ENCODE data around the gene ZC3HAV1. TPM values are rescaled to one million over a fixed set of nuclear protein-coding genes. Genes with fewer than 3 reads are reported as not detected.
"Not testable (repeated sequence)": the region's sequence is repeated elsewhere in the genome, so short reads cannot be mapped to it uniquely, and the experiment has no call there.

ZC3HAV1 gene
- polyA plus RNA-seq, 10 donors, result 9.6 to 16.7 (median 12.9) TPM

DNA sequence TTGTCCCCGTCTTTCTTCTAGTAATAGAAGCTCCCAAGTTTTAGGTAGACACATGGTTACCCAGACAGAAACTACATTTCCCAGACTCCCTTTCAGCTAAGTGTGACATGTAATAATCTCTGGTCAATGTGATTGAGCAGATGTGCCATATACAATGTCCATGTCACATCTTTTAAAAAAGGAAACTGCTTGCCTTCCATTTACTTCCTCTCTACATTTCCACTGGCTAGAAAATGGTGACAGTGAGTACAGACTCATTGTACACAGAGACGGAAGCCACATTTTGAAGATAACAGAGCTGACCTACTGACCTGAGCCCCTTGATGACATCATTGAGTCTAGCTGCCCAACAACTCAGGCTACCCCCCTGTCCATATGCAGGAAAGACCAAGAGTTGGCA lies 21.3 kb downstream of the ZC3HAV1 start:
- DNase-seq, result no peak

DNA sequence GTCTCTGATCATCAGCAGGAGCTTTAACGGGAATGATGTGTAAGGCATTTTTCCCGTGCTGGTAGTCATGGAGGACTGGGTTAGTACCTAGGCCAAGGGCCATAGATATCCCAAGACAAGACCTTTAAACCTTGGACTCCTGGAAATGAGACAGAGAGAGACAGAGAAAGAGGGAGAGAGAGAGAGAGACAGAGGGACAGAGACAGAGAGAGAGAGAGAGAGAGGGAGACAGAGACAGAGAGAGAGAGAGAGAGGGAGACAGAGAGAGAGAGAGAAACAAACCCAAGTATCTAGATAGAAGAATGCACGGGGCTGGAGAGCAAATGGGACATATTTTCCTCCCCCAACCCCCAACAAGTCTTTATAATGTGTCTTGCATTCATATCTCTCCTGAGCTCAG lies 22.3 kb downstream of the ZC3HAV1 start:
- DNase-seq, result no peak

DNA sequence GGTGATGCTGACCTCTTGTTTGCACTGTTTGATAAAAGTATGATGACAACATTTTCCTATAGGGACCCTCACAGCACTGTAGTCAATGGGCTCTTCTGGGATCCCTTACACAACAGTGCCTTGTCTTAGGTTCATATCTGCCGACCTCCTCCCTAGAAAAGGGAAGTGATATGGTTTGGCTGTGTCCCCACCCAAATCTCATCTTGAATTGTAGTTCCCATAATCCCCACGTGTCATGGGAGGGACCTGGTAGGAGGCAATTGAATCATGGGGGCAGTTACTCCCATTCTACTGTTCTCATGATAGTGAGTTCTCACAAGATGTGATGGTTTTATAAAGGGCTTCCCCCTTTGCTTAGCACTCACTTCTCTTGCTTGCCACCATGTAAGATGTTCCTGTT lies 23.1 kb downstream of the ZC3HAV1 start:
- no peak for DNase-seq

DNA sequence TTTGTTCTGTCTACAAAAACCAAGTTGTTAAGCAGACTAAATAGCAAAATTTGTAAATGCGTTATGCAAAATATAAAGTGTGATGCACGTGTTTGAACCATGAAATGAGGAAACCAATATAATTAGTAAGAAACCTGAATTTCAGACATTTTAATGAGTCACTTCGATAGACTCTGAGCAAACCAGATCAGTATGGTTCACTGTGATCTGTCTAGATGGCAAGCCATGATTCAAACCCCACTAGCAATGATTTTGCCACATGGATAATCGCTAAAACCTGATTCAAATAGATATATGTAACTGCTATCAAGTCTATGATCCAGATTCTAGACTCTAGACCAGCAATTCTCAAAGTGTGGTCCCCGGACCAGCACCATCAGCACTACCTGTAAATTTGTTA lies 24.8 kb downstream of the ZC3HAV1 start:
- no peak for DNase-seq

DNA sequence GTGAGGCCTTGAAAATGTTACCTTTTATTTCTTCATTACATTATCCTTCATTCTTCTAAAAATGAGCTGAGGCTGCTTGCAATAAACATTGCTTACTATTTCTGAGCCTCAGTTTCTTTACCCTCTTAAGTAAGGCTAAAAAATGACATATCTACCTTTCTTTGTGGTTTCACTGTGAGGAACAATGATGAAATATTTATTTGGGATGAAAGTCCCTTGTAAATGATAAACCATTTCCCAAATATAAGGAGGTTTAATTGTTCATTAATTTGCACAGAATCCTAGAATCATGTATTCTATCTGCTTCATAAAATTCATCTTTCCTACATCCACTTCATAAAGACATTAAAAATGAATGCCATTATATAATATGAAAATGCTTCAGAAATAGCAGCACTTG lies 27.9 kb downstream of the ZC3HAV1 start:
- no peak for DNase-seq

DNA sequence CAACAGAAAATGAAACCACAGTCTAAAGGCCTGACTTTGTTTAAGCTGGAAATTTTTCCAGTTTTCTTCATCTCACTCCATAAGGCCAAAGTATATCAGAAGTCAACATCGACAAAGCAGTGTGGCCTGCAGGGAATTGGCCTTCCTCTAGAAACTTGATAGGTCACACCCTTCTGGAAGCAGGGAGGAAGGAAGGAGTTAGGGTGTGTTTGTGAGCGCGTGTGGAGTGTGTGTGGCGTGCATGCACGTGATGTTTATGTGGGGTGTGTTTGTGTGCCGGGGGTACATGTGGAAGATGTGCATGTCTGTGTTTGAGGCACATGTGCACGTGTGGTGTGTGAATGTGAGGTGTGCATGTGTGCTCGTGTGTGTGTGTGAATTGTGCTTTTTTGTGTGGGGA lies 28.6 kb downstream of the ZC3HAV1 start:
- DNase-seq, result no peak

DNA sequence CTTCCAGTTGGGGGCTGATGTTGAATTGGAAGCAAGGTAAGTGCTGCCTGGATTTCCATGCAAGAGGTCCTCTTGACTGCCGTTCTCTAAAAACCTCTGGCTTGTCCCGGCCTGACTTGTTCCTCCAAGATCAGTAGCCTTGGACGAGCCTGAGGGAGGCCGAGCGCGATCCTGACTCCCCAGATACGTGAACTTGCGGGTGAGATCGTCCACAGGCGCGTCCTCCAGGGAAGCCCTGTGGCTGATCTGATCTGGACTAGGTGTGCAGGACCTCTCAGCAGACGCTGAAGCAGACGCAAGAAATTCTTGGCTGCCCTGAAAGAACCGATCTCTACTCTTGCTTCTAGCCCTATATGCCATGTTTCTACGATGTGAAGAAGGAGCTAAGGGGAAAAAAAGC lies 29.7 kb downstream of the ZC3HAV1 start:
- no peak for DNase-seq

DNA sequence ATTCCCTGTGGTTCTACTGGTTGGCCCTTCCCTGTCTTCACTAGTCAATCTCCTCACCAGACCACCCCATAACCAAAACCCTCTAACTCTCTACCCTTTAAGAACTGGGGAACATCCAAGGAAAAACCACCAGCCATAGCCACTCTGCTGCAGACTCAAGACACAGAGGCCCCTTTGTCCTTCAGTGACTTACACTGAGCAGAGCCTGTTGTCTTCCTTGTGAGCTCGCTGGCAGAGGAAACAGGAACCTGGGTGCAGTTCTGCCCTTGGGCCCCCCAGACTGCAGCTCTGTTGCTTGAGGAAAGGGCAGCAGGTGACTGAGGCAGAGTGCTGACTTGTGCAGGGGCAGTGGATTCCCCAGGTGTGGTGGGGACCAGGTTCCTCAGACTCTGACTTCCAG lies 30.6 kb downstream of the ZC3HAV1 start:
- DNase-seq, result no peak

DNA sequence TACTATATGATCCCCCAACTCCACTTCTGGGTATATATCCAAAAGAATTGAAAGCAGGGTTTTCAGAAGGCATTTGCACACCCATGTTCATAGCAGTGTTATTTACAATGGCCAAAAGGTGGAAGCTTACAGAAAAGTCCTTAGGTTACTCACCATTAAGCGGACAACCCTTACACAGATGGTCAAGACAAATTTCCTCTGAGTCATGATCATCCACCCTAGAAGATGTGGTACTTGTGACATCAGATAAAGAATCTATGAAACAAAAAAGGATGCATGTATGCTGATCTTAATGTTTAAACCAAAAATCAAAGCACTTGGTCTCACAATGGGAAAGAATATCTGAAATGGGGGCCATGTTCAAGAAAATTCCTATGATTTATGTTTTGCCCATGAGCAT lies 31.1 kb downstream of the ZC3HAV1 start:
- no peak for DNase-seq

DNA sequence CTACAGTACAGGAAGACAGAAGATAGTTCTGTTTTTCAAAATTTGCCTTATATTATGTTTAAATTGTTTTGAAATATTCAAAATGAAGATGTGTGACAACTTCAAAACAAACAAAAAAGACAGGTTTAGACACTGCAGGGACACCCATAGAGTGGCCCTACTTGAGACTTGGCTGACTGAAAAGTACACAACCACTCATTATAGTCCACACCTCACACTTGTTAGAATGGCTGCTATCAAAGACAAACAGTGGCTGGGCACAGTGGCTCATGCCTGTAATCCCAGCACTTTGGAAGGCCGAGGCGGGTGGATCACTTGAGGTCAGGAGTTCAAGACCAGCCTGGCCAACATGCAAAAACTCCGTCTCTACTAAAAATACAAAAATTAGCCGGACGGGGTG lies 31.8 kb downstream of the ZC3HAV1 start:
- not testable (repeated sequence) for DNase-seq

DNA sequence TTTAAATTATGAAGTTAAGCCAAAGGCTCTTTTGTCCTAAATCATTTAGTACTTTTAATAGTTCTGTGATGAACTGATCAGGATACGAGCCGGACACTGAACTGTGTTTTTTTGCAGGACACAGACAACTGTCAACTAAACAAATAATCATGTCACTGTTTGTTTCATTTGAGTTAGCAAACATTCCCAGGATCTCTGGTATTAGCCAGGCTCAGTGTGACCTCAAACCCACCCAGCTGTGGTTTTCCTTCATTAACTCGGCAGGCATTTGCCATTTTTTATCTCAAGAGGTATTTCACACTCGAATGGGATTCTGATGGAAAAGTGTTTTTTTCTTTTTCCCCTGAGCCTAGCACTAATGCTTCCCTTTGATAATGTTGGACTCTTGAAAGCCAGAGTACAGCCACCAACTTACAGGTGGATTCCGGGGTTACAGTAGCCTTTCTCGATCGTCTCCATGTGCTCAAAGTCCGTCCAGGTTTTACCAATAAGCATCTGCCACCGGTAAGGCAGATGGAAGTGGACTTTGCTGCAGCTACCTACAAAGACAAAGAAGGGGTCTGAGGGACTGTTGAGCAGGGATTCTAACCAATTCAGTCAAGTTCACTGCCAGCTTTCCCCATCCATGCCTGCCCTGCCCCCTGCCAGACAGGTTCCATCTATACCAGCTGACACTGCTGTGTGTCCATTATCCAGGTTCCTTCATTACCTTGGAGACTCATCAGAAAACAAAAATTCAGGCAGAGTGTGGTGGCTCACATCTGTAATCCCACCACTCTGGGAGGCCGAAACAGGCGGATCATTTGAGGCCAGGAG lies 33.4 kb downstream of the ZC3HAV1 start:
- no peak for DNase-seq

DNA sequence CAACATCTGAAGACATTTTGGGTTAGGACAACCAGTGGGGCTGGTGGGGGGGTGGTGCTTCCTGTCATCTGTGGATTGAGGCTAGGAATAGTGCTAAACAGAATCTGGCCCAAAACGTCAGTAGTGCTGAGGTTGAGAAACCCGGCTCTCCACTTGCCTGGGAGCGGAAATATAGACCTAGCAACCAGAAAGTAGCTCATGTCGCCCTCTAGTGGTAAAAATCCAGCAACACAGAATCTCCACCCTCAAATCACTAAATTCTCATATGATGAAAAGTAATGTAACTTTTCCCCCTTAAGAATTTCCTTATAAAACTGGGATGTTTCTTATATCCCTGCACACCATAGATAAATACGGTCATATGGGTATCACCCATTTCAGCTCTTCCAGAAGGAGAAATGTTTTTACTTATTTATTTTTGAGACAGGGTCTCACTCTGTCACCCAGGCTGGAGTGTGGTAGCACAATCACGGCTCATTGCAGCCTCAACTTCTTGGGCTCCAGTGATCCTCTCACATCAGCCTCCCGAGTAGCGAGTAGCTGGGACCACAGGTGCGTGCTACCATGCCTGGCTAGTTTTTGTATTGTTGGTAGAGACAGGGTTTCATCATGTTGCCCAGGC lies 34.4 kb downstream of the ZC3HAV1 start:
- DNase-seq, result peak; percentile 77 to 90 (median 86)

DNA sequence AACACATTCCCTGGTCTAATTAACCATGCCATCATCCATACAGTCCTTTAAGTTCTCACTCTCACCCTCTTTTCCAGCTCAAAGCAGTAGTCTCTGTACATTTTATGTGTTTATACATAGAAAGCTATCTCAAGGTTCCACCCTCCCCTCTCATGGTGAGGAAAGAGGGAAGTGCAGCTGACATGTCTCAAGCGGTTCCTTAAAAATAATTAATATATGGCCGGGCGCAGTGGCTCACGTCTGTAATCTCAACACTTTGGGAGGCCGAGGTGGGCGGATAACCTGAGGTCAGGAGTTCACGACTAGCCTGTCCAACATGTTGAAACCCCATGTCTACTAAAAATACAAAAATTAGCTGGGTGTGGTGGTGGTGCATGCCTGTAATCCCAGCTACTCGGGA lies 36.7 kb downstream of the ZC3HAV1 start:
- DNase-seq, result no peak

DNA sequence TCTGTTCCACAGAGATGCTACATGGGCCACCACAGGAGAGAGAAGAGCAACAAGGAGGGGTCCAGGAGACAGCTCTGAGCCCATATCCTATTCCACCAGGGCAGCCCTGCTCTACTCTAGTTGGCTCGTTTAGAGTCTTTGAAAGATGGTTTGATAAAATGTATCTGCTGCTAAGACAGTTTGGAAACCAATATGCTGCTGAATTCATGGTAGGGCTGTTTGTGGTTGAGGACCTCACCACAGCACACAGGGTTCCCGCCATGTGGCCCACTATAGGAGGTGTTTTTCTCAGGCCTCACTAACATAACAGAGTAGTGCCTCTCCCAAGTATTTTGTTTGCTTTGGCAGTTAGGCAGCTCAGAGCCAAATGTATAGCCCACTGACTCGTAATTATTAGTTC lies 37.8 kb downstream of the ZC3HAV1 start:
- DNase-seq, result no peak

DNA sequence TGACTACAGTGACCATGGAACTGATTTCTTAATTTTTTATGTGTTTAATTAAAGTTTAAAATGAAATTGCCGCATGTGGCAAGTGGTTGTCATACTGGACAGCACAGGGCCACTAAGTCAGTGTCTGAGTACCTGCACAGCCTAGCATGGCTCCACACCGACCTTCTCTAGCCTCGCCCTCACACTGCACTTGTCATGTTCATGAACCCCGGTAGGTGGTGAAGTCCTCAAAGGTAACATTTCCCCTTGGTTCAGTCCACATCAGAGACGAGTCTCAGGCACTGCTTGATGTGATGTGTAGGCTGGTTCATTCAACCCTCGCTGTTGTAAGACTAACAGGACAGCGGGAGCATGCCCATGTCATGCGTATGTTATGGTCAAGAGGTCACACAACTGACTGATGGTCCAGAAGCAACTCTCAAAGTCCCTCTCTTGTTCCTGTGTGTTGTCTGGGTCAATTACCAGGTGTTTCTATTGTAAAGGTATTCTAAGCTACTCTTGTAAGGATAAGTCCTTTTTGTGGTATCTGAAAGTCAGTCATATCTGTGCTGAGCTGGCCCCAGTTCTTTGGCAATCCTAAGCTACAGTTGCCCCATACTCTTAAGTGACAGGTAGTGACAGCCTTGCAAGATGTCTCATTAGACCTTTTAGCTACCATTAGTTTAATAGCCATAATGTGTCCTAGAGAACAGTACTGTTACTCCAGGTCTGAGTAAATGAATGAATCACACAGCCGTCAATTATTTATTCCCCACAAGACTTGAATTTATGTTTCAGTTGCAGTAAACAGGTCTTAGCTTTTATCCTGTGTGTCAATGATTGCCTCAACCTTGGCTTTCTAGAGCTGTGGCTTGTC lies 40.7 kb downstream of the ZC3HAV1 start:
- no peak for DNase-seq

DNA sequence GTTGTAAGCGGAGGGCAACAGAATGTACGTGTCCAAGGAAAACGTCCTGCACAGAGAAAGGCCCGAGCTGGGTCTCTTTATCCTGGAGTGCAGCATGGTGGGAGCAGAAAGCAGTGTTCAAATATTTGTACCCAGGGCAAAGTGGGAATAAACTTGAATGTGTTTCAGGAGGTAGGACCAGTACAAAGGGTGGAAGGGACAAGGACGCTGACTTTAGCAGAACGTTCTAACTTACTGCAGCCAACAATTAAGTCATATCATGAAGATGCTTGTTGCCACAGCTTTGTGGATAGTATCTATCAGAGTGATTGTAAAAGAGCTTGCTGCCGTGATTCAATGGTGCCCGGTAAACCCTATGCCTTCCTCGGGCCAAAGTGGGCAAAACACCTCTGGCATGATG lies 43.2 kb downstream of the ZC3HAV1 start:
- DNase-seq, result no peak

DNA sequence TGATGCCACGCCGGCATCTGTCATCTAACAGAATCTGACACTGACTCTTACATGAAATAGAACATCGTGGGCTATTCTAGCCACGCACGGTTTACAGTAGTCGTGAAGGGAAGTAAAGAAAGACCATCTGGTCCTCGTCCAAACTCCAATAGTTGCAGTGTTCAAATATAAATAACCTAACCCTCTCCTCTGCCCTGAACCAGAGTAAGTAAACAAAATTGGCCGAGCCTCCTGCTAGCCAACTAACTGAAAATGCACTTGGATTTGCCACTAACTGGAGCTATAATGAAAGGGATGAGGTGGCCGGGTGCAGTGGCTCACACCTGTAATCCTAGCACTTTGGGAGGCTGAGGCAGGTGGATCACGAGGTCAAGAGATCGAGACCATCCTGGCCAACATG lies 44.2 kb downstream of the ZC3HAV1 start:
- DNase-seq, result no peak

DNA sequence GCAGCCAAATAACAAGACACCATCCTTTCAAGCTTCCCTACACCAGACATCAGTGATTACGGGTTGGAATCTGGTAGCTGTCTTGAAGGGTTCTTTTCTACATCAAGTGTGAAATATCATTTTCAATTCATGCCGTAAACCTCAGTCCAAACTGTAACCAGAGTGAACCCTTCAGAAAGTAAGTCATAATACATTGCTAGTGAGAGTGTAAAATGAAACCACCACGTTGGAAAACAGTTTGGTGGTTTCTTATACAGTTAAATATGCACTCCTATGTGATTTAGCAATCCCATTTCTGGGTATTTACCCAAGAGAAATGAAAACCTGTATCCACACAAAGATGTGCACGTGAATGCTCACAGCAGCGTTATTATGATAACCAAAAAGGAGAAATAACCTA lies 48.1 kb downstream of the ZC3HAV1 start:
- DNase-seq, result no peak

DNA sequence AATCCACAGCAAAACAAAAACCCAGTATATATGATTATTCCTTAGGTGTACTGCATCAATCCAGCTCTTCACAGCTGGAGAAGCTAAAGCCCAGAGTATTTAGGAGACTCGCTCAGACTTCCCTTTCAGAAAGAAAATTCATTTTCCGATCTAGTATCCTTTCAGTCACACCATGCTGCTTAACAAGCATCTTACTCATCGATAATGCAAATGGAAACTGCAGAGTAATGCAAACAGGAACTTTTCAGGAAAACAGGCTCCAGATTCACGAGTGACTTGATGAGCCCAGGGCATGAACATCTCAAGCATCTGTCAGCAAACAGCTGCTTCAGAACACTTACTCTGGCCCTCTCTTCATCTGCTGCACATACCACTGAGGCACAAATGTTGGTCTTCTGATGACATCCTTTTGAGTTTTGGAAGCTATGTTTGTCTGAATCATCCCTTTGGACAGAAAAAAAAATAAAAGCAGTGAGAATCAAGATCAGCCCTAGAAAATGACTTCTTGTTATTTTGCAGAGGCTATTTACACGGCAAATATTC lies 48.8 kb downstream of the ZC3HAV1 start:
- DNase-seq, result no peak

DNA sequence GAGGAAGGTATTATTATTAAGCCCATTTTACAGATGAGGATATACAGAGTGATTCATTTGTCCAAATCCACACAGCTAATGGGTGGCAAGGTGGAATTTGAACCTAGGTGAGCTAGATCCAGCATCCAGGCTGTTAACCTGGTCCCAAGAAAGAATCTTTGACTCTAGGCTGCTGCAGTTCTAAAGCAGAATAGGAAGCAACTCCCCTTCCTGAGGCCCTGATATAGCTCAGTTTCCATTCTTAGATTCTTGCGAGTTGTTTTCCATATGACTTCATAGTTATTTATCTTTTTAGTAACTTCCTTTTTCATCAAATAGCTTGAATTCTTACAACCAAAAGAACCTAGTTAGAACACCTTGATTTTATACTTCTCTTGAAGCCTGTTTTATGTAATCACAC lies 49.6 kb downstream of the ZC3HAV1 start:
- DNase-seq, result peak in 1 of 3 donors; percentile 30

DNA sequence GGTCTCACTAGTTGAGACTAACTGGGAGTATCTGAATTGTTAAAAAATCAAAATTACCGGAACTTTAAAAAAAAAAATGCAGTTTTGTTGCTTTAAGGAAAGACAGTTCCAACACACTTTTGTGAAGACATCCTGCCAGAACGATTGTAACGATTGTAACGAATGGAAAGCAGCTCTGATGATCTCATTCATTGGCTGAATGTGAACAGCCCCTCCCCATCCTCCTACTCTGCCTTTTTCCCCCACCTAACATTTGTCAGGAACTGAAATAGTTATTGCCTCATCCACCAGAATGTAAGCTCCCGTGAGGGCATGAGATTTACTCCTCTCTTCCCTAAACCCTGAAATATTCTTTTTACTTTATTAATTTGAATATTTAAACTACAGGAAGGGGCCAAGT lies 50.6 kb downstream of the ZC3HAV1 start:
- peak; percentile 58 to 90 (median 85) for DNase-seq

DNA sequence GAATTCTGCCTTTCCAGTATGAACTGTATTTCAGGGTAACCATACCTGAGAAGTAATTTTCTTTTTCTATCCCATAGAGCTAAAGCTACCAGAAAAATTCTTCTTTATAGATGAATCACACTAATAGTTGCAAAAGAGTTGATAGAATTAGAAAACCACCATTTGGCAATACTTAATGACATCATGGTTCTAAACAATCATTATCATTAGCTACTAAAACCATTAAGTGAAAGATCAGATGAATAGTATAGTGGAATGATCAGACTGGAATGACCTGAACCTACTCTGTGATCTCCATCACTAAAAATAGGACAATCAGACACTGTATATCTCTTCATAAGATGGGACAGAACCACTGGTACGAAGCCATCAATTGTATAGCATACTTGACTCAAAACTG lies 53.8 kb downstream of the ZC3HAV1 start:
- DNase-seq, result no peak
